Mesenteric fat pad (tissue), 1 donor: Measurements from ENCODE around the gene SMAGP. TPM values are rescaled to one million over a fixed set of nuclear protein-coding genes. Genes with fewer than 3 reads are reported as not detected.
"Not testable (repeated sequence)": the region's sequence is repeated elsewhere in the genome, so short reads cannot be mapped to it uniquely, and the experiment has no call there.

Experiments used
- DNase-seq: peaks from one replicate; pipeline ENCODE4 v3.0.0-alpha.2; 2020; ENCODE audit warnings: low spot score
- total RNA-seq: library from RNA; stranded (reverse); fragmentation: NEBNext Ultra II Directional; extraction: Animal tissue kit (Norgen Biotek cat#: 25700); gene quantifications from one replicate; pipeline ENCODE4 v1.2.1, GENCODE V29; 2021
- donor health status: DM: yes; HTN: yes; CAD: no.

SMAGP gene
- total RNA-seq, 1 donor from 2014 or later = 10.1 TPM

DNA sequence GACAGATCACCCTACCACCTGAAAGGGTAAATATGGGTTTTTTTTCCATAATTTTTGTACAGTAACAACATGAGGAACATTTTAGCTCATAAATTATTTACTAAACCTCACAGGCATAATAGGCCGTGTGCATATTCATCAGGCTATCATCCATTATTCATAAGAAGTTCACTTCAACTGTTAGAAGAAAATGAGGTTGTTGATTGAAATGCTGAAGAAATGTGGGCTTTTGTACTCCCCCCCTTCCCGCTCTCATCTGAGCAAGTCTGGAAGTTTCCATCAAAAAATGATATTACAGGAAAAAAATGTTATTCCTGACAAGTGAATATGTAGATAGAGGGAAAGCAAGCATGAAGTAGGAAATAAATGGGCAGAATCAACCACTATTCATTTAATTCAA is 44.4 kb downstream of the SMAGP start:
- no peak for DNase-seq

DNA sequence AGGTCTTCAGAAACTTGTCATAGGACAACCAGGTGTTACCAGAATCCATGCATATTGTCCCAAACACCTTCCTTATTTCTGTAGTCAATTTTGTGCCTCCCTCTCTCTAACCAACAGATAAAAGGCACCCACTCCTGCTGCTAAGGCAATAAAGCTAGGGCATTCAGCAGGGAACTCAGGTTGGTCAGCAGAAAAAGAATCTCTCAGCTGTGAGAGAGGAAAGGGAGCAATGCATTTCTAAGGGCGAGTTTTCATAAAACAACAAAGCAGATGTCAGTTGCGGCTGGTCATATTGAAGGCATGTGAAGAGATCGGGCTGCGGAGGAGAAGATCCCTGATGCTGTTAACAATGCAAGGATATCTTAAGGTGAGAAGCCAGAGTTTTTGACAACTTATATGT is 45.0 kb downstream of the SMAGP start:
- no peak for DNase-seq

DNA sequence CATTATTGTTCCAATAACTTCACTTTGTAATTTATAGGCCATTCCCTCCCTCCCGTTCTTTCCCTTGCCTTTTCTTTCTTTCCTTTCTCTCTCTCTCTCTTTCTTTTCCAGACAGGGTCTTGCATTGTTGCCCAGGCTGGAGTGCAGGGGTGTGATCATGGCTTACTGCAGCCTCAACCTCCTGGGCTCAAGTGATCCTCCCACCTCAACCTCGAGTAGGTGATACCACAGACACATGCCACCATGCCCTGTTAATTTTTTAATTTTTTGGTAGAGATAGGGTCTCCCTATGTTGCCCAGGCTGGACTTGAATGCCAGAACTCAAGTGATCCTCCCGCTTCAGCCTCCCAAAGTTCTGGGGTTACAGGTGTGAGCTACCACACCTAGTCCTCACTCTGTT is 45.6 kb downstream of the SMAGP start:
- no peak for DNase-seq

DNA sequence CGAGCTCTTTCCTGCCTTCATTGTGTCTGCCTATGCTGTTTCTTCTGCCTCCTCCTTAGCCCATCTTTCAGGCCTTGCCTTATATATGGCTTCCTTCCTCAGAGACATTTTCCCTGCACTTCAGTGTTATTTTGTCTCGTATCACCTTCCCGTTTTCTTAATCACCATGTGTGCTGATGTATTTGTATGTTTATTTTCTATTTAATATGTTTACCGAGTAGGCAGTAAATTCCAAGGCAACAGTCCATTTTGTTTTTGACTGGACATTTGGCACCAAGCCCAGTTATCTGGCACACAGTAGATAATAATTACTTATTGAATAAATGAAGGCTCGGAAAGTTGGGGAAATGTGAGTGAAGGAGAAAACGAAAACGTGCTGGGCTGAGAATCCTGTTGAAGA is 47.8 kb downstream of the SMAGP start:
- no peak for DNase-seq

DNA sequence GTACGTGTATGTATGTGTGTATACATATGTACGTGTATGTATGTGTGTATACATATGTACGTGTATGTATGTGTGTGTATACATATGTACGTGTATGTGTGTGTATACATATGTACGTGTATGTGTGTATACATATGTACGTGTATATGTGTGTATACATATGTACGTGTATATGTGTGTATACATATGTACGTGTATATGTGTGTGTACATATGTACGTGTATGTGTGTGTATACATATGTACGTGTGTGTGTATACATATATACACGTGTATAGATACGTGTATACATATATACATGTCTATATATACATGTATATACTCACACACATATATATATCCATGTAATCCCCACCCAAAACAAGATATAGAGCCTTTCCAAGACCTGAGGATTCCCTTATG is 50.4 kb downstream of the SMAGP start:
- not testable (repeated sequence) for DNase-seq

DNA sequence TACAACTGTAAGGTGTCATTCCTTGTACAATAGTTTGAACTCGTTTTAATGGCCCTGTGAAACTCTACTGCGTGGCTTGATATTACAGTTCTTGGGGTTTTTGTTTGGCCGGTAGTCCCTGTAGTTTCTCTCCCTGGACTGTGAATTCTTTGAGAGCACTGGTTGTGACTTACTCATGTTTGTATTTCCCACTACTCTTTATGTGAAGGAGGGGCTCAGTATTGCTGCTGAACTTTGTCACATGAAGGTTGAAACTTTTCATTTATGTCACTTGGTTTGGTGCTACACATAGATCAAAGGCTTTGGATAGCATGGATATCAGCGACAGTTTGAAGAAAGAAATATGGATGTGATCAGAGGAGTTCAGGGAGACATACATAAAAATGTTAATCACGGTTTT is 50.9 kb downstream of the SMAGP start:
- DNase-seq = no peak

DNA sequence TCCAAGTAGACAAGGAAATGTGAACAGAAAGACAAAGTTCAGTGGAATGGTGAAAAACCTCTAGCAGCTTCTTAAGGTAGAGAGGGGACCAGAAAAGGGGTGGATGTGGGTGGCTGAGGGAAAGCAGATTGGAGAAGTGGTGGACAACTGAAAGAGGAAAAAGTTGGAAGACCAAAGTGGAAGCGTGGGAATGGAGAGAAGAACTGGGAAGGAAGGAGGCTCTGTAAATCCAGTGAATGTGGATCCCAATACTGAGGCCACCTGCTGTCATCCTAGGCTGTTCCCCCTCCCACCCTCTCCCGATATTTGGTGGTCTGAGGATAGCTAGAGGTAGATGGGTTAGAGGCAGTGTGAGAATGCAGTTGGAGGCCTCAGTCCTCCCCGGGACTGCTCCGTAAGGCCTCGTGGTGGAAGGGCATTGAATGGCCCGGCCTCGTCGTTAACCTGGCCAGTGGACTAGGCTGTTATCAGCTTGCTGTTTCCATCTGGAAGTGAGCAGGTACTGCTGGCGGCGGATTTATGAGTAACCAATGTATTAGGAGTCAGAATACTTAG is 51.5 kb downstream of the SMAGP start:
- peak; percentile 75 for DNase-seq

DNA sequence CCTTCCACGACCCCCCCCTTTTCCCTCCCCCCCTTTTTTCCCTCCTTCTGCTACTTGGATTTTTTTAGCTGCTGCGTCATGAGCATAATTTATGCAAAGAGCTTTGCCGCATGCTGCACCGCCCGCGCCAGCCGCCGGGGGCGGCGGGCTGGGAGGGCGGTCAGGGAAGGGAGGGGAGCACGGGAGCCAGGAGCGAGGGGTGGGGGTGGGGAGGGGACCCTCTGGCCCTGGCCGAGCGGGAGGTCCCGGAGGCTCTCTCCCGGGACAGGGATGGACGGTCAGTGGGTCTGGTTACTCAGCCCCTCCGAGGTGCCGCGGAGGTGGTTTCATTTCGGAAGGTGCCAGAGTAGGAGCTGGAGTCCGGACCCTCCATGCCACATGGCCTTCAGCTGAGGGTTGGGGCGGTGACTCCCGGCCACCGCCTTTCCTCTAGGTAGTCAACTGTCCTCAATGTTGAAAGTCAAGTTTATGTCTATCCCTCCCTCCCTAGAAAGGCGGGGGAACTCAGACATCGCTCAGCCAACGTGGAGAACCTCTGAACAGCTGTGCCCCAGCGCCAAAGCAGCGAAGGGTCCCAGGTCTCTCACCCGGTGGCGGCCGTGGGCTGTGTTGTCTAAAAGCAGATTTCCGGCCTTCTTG is 52.1 kb downstream of the SMAGP start, which contains the start of gene POU6F1:
TSS of gene POU6F1 (minus strand) at position 95 of the 639 bp plus-strand sequence. CDS start 11,226 bp downstream, outside the sequence.
- peak; percentile 90 for DNase-seq

DNA sequence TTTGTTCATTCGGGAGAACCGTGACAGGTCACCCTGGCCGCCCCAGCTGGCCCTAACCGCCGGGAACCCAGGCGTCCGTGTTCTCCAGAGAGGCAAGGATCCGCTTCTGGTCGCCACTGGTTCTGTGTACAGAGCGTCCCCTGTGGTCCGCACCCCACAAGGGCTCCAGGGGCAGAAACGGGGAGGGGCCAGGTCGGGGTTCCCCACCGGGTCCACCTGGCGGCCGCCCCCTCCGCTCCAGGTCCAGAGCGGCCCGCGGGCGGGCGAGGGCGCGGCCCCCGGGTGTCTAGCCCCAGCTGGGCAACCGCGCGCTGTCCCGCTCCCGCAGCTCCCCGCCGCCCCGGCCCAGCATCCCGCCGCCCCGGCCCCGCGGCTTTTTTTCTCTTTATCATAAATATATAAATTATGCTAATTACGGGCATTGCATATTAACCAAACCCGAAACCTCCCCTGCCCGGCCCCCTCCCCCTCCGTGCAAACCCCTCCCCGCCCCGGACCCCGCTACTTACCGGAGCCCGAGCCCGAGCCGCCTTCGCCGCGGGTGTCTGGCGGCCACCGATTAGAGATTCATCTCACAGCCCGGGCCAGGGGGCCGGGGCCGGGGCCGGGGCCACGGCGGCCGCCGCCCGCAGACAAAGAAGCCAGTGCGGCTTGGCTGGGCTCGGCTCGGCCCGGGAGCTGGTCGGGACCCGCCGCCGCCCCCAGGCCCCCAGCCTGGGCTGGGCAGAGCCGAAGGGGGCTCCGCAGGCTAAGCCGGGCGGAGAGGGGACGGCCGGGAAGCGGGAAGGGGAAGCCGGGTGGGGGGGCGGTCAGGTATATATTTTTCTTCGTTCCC is 52.9 kb downstream of the SMAGP start:
- DNase-seq = no peak

DNA sequence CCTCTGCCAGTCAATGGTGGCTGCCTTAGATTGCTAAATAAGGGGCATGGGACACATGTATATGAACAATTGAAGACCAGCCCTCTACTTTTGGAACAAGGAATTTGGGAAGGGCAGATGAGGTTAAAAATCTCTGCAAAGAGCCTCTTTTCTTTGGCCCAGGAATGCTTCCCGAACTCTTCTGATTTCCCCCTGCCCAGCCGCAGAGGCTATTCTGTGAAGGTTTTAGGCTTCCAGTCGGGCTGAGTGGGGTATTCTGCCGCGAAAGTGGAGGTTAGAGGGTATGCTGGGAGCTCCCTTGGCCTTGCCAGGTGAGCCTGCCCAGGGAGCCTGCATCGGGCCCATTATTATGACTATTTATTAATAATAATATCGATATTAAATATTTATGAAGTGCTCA is 53.6 kb downstream of the SMAGP start:
- DNase-seq = no peak

DNA sequence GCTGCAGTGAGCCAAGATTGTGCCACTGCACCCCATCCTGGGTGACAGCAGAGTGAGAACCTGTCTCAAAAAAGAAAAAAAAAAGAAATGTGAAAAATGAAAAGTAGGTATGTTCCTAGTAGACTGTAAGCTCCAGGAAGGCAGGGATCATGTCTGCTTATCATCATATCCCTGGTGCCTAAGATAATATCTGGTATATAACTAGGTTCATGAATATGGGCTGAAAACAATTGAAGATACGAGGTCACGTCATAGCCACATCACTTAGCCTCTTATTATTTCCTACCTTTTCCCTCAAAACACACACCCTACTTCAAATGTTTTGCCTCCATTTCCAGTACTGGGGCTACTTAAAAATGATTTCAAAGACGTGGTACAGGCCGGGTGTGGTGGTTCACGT is 55.3 kb downstream of the SMAGP start:
- DNase-seq = no peak

DNA sequence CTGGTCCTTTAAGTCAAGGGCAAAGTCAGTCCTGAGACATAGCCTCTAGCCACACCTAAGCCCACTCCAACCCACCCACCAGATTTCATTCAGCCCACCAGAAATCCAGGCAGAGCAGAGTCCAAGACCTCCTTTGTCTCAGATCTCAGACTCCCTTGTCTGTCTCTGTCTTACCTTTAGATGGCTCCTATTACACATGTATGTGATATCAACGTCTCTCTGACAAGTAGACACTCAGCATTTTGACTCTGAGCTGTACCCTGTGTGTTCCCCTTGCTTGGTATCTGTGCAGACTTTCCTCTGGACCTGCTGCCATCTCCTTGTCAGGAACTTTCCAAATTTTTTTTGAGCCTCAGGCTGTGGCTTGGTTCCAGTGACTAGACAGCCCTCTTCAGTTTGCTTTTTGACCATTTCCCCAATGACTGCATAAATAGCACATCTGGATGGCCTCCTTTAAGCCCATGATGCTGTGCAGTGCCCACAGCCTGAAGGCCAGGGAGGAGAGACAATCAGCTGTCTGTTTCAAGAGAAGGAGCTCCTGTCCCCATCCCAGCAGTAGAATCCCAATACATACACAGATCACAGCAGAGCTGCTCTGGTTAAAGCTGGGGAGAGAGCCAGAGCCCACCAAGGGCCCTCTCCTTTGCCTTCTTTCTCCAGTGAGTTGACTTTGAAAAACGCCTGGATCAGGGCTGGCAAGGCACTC is 59.4 kb downstream of the SMAGP start:
- no peak for DNase-seq

DNA sequence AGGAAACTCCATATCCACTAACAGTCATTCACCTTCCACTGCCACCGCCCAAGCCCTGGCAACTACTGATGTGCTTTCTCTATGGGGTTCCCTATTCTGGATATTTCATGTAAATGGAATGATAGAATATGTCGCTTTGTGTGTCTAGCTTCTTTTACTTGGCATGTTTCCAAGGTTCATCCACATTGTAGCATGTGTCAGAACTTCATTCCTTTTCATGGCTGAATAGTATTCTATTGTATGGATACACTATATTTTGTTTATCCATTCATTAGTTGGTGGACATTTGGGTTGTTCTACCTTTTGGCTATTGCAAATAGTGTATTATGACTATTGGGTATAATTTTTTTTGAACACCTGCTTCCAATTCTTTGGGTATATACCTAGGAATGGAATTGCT is 61.0 kb downstream of the SMAGP start:
- DNase-seq = no peak

DNA sequence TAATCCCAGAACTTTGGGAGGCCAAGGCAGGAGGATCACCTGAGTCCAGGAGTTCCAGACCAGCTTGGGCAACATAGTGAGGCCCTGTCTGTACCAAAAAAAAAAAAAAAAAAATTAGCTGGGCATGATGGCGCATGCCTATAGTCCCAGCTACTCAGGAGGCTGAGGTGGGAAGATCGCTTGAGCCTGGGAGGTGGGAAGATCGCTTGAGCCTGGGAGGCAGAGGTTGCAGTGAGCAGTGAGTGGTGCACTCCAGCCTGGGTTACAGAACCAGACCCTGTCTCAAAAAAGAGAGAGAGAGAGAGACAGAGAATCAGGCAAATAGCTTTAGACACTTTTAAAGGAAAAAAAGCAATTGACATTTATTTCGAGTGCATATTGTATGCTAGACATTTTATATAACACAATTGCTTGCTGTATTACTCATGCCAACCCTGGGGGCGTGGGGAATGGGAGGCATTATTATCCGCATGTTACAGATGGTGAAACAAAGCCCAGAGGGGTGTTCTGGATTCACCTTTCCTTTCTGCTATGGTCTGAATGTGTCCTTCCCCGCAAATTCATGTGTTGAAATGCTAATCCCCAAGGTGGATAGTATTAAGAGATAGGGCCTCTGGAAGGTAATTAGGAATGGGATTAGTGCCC is 62.1 kb downstream of the SMAGP start:
- DNase-seq = no peak

DNA sequence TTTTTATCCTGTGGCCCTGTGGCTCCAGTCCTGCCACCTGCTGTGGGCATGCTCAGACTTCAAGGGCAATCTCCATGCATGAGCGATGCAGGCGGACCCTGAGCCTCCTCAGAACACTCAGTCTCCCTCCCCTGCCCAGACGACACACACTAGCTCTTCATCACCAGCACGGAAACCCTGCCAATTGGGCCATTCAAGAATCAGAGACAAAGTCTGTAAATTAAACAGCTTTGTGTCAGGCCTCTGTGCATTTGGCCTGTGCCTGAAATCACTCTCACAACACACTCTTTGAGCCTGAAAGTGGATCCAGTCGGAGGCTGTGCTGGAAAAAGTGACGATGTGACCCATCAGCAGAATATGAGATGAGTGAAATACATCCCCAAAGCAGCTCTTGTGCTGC is 64.9 kb downstream of the SMAGP start:
- no peak for DNase-seq

DNA sequence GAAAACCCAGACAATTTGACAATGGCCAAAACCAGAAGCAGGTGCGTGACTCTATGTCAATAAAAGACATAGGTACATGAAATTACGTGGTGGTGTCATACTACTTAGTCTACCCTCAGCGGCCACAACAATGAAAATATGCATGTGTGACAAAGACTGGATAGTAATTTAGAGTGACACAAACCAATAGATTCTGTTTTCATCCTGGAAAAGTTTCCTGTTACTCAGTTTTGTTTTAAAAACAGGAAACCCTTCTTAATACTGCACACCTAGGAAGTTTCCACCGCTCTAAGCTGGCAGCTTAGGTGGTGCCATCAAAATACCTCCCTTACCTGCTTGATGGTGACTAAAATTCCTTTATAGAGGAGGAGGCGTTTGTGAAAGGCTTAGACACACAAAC is 67.5 kb downstream of the SMAGP start:
- no peak for DNase-seq

DNA sequence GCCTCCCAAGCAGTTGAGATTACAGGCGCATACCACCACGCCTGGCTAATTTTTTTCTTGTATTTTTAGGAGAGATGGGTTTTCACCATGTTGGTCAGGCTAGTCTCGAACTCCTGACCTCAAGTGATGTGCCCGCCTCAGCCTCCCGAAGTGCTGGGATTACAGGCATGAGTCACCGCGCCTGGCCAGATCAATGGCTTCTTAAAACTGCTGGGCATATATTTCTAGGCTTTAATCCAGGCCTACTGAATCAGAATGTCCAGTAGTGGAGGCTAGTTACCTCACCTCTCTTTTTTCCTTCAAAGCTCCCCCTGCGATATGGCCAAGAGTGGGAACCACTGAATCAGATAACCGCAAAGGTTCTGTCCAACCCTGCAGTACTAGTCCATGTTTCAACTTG is 69.4 kb downstream of the SMAGP start:
- DNase-seq = no peak

DNA sequence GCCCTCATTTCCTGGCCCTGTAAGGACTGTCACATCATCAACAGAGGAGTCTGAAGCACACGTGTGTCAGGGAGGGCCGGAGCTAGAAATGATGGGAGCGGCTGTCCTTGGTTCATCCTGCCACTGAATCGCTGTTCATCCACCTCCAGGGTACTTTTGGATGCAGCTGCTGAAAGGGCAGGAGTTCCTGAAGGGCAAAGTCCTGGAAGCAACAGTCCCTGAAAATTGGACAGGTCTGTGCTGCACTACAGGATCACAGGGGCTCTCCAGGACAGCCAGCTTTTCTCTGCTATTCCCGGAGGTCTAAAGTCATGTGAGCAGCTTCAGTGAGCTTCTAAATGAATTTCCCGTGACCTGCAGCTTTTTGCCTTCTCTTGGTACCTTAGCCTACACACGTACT is 70.1 kb downstream of the SMAGP start:
- no peak for DNase-seq

DNA sequence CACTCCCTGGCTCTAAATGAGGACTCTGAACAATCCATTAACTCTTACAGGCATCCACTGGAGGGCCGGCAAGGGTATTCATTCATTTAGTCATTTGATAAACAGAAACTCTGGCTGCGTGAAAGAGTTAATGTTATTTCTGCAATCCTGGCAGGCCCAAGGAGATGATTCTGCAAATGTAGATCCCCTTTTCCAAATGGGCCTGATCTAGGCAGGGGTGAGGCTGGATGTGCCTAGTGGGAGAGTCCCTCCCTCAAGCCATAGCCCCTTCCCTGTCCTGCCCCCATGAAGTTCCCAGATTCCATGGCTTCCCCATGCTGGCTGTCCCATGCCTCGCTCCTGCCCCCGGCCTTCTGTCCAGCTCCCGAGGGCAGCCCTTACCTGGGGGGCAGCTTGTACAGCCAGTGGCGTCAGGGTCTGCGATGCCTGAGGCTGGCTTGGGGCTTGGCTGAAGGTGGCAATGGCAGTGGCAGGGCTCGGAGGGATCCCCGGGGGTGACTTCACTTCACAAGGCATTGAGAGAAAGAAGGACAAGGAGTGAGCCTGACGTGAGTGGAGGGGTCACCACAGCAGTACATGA is 70.8 kb downstream of the SMAGP start:
- no peak for DNase-seq

DNA sequence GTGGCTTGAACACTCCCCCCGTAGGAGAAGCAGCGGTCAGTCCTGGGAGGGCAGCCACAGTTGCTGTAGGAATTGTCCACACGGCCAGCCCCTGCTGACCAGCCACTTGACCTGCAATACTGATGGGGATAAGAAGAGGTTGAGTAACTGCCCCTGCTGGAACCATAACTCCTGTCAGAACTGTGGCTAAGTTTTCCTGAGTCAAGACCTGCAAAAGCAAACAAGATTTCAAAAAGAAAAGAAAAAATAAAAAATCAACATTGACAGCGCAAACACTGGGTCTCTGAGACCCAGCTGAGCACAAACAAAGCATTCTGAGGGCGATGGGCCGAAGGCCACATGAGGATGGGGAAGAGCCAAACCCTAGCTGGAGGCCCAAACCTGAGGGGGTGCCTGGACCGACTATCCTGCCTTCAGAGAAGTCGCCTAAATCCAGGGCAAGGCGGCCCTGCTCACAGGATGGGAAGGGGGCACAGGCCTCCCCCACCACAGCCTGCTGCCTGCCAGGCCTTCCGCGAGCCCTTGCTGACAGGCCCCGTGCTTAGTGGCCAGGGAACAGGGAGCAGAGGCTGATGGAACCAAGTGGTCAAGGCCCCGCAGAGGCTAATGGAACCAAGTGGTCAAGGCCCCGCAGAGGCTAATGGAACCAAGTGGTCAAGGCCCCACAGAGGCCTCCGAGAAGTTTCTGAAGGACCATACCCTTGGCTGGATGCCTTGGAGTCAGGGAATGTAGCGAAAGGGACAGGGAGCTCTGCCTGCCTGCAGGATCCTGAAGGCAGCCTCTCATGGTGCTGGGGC is 71.4 kb downstream of the SMAGP start:
- no peak for DNase-seq
